Measurements from ENCODE around the gene ATP9B. TPM values are rescaled to one million over a fixed set of nuclear protein-coding genes. Genes with fewer than 3 reads are reported as not detected.
"Not testable (repeated sequence)": the region's sequence is repeated elsewhere in the genome, so short reads cannot be mapped to it uniquely, and the experiment has no call there.

The ATP9B gene
- total and polyA plus RNA-seq, 2 donors = 20.2 to 89.2 TPM

- Histone ChIP-seq H3K4me3 (ENCODE audit: low read depth, low read length) (no peak overlapping the region), H3K36me3 (ENCODE audit: insufficient read depth) (no peaks in the 10 kb centered on the region), H3K27ac (ENCODE audit: low read depth) (no peak overlapping the region), H3K4me1 (ENCODE audit: insufficient read depth) (no peaks in the 10 kb centered on the region)
- DNase-seq (ENCODE audit: extremely low spot score) = no peak
- 91% methylated on average over 25 of the region's 32 CpGs for WGBS
These were observed 305.4 kb downstream of the ATP9B start for GRCh38 chr18:79374408-79375171.

GRCh38 chr18:79375441-79376154, 306.4 kb downstream of the ATP9B start:
- no peaks in the 10 kb centered on the region for H3K4me1 ChIP-seq (ENCODE audit: insufficient read depth)
- 89% methylated on average over 10 of the region's 10 CpGs for WGBS
- DNase-seq (ENCODE audit: extremely low spot score) = no peak
- H3K27ac ChIP-seq (ENCODE audit: low read depth) = no peak overlapping the region
- H3K4me3 ChIP-seq (ENCODE audit: low read depth, low read length) = no peak overlapping the region
- no peaks in the 10 kb centered on the region for H3K36me3 ChIP-seq (ENCODE audit: insufficient read depth)

DNA sequence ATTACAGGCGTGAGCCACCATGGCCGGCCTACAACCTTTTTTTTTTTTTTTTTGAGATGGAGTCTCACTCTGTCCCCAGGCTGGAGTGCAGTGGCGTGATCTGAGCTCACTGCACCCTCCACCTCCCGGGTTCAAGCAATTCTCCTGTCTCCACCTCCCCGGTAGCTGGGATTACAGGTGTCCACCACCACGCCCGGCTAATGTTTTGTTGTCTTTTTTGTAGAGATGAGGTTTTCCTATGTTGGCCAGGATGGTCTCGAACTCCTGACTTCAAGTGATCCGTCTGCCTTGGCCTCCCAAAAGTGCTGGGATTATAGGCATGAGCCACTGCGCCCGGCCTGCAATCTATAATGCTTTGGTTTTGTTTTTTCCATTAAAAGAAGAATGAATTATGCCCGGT, 307.5 kb downstream of the ATP9B start:
- not testable (repeated sequence) for H3K36me3 ChIP-seq (ENCODE audit: insufficient read depth); H3K4me1 ChIP-seq (ENCODE audit: insufficient read depth); H3K27ac ChIP-seq (ENCODE audit: low read depth); DNase-seq (ENCODE audit: extremely low spot score); H3K4me3 ChIP-seq (ENCODE audit: low read depth, low read length)
- WGBS = 92% methylated on average over 12 of the region's 12 CpGs

- DNase-seq (ENCODE audit: extremely low spot score) = no peak
- no peaks in the 10 kb centered on the region for H3K4me1 ChIP-seq (ENCODE audit: insufficient read depth)
- WGBS = 92% methylated on average over 19 of the region's 19 CpGs
These were observed 308.1 kb downstream of the ATP9B start for GRCh38 chr18:79377187-79377891.

DNA sequence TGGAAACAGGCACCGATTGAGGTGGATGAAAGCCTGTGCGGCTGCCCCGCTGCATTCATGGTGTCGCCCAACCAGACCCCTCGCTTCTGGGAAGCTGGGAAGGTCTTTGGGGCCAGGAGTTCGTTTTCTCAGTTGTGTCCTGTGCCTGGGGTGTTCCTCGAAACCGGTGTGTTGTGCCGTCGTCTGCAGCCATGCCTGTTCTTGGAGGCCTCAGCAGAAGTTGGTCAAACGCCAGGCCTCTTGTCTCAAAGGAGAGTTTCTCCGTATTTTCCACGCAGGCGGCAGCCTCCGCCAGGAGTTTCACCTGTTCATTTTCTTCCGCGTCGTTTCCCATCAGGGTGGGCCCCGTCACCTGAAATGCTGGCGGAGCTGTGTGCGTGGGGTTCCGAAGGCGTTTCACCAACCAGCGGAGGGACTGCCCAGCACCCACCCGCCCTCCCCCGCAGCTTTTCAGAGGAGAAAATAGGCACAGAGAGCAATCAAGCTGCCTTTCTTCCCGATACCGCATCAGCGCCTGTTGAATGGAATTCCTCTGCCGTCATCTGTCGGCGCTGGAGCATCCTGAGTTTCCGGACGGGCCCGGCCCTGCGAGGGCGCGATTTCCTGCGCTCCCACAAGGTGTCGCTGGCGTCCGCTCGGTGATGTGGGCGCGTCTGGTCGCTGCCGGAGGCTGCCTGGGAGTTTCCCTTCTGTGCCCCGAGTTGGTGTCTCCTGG, 309.5 kb downstream of the ATP9B start:
- no peak for DNase-seq (ENCODE audit: extremely low spot score)
- Histone ChIP-seq H3K4me1 (ENCODE audit: insufficient read depth) (no peaks in the 10 kb centered on the region), H3K27ac (ENCODE audit: low read depth) (no peak overlapping the region), H3K4me3 (ENCODE audit: low read depth, low read length) (no peak overlapping the region), H3K36me3 (ENCODE audit: insufficient read depth) (no peaks in the 10 kb centered on the region)
- 41% methylated on average over 48 of the region's 48 CpGs for WGBS

More at GRCh38 chr18:79377187-79377891, 308.1 kb downstream of the ATP9B start:
- H3K36me3 ChIP-seq (ENCODE audit: insufficient read depth) = no peaks in the 10 kb centered on the region
- no peak overlapping the region for H3K4me3 ChIP-seq (ENCODE audit: low read depth, low read length)
- no peak overlapping the region for H3K27ac ChIP-seq (ENCODE audit: low read depth)

DNA sequence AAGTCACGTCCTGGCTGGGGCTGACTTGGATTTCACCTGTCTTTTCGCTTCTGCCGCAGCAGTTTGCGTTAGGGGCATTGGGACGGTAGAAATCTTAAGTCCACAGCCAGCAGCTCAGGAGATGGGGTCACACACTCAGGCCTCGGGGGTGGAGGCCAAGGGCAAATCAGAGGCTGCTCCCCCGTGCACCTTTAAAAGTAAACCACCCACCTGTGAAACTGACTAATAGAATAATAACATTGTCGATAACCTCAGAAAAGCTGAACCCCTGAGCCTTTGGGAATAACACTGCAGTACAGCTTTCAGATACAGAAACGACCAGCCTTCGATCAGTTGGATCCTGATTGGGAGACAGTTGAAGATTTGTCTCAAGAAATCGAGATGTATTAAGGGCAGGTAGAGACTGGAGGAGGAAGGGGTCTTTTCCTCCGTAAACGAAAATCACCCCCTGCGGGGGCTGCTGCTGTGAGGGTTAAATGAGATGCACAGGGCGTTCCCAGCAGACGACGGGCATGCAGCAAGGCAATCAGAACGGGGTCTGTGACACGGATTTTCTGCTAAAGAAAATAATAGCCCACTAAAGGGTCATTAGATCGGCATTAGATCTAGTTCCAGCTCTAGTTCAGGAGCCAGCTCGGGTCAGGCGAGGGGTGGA, 310.2 kb downstream of the ATP9B start:
- Histone ChIP-seq H3K36me3 (ENCODE audit: insufficient read depth) (no peaks in the 10 kb centered on the region), H3K4me3 (ENCODE audit: low read depth, low read length) (no peak overlapping the region), H3K4me1 (ENCODE audit: insufficient read depth) (no peaks in the 10 kb centered on the region), H3K27ac (ENCODE audit: low read depth) (no peak overlapping the region)
- no peak for DNase-seq (ENCODE audit: extremely low spot score)
- 71% methylated on average over 22 of the region's 22 CpGs for WGBS

DNA sequence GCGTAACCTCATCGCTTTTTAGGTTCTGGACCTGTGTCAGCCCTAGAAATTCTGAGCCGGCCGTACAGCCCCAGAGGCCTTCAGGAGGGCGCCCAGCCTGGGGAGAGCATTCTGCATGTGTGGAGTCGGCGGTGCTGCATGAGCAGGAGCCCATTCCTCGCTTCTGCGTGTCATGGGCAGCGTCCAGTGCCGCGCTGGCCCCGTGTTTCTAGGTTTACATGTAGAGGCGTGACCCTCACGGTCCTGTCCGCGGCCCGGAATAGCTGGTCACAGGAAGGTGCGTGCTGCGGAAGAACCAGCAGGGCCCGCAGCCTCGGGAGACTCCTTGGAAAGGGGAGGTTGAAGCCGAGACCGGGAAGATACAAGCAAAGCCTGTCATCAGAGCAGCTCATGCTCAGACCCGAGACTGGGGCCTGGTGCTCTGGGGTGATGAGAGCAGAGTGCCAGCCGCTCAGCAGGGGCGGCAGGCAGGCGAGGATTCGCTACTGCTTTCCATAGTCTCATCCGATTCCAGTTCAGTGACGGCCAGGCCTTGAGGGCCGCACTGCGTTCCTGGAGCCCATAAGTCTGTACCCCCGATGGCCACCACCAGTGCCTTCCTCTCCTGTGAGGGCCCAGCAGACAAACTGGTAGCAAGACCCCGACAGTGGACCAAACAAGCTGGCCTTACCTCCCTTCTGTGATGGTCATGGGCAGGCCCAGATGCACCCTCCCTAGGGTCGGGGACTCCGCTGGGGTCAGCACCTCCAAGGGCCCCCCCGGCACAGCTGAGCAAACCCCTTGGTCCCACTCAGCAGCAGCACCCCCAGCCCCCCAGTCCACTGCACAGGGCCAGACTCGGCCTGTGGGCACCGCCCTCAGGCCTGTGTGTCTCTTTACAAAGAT, 311.0 kb downstream of the ATP9B start:
- 93% methylated on average over 40 of the region's 40 CpGs for WGBS
- H3K36me3 ChIP-seq (ENCODE audit: insufficient read depth) = no peaks in the 10 kb centered on the region
- no peak overlapping the region for H3K27ac ChIP-seq (ENCODE audit: low read depth)
- no peak overlapping the region for H3K4me3 ChIP-seq (ENCODE audit: low read depth, low read length)
- no peak for DNase-seq (ENCODE audit: extremely low spot score)
- H3K4me1 ChIP-seq (ENCODE audit: insufficient read depth) = no peaks in the 10 kb centered on the region

DNA sequence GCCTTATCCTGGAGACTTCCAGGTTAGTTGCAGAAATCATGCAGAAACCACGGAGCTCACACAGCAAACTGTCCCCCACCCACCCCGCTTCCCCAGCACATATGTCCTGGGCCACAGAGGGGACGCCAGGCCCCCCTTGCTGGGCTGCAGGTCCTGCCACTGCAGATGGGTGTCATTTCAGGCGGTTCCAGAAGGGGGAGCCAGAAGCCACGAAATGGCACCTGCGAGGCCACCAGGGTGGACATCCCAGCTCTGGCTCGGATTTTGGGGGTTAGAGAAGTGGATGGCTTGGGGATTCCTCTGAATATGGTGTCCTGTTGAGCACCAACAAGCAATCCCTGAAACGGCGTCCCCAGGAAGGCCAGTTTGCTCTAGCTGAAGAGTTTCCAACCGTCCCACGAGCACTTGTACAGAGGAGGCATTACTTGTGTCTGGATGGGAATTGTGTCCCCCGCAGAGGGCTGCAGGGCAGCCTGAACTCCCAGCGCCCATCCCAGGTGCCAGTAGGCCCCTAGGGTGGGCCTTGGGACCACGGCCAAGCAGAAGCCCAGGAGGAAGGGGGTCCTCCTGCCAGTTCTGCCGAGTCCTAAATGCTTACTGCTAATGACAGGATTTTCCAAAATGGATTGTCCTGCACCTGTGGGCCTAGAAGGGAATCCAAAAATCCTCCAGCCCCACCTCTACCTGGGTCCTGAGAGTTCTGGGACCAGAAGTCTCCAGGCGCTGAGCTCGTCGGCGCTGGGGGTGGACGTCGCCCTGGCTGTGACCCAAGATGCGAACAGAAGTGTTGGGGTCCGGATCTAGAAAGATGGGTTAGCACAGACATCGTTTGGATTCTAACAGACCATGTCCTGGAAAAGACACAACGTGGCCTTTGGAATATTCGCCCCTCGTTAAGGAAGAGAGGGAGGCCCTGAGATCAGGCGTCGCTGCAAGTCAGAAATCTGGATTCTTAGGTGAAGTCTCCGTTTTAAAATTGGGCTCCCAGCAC, 311.9 kb downstream of the ATP9B start:
- H3K4me3 ChIP-seq (ENCODE audit: low read depth, low read length) = no peak overlapping the region
- 60% methylated on average over 30 of the region's 30 CpGs for WGBS
- DNase-seq (ENCODE audit: extremely low spot score) = no peak
- no peaks in the 10 kb centered on the region for H3K36me3 ChIP-seq (ENCODE audit: insufficient read depth)
- H3K4me1 ChIP-seq (ENCODE audit: insufficient read depth) = no peaks in the 10 kb centered on the region
- H3K27ac ChIP-seq (ENCODE audit: low read depth) = no peak overlapping the region

DNA sequence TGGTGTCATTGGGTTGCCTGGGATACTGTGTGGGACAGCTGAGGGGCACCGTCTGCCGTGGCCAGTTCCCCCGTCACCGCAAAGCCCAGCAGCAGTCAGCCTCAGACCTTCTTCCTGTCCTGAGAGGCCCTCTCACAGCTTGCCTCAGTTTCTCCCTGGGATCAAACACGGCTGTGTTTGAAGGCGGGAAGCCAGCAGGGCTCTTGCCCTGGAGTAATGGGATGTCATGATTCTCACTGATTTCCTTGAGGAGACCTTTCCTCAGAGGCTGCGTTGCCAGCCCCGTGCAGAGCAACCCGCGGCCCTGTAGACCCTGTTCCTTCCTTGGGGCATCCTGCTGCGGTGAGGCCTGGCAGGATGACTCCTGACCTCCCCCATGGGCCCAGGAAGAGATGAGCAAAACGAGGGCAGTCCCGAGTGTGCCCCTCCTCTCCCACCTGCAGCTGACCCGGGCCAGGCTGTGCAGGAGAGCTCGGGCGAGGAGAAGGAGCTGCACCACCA, 312.7 kb downstream of the ATP9B start:
- Histone ChIP-seq H3K4me3 (ENCODE audit: low read depth, low read length) (no peak overlapping the region), H3K4me1 (ENCODE audit: insufficient read depth) (no peaks in the 10 kb centered on the region), H3K27ac (ENCODE audit: low read depth) (no peak overlapping the region), H3K36me3 (ENCODE audit: insufficient read depth) (no peaks in the 10 kb centered on the region)
- 83% methylated on average over 16 of the region's 16 CpGs for WGBS
- no peak for DNase-seq (ENCODE audit: extremely low spot score)

DNA sequence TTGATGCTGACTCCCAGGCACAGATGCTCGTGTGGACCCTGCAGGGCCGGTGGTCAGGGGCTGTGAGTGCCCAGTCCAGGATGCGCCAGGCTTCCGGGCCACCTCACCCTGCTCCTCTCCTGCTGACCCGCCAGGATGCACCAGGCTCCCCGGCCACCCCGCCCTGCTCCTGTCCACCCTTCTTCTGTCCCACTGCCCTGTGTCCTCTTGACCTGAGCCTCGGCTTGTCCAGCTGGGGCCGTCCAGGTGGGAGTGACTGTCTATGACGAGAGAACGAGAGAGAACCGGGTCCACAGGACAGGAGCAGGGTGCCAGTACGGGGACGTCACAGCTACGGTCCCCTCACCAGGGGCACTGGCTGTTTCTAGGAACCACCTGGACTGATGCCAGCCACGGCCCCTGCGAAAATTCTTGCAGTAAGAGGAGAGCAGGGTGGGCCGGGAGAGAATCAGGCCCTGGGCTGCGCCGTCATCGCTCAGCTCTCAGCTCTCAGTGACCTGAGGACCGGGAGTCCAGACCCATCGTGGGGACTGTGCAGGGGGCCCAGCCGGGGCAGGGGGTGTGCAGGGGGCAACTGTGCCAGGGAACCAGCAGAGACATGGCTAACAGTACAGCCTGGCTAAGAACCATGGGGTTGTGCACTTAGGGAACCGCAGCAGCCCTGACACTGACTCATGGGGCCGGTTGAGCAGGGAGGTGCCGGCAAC, 313.6 kb downstream of the ATP9B start:
- no peaks in the 10 kb centered on the region for H3K4me1 ChIP-seq (ENCODE audit: insufficient read depth)
- DNase-seq (ENCODE audit: extremely low spot score) = no peak
- 75% methylated on average over 27 of the region's 27 CpGs for whole genome bisulfite sequencing
- H3K4me3 ChIP-seq (ENCODE audit: low read depth, low read length) = no peak overlapping the region
- no peak overlapping the region for H3K27ac ChIP-seq (ENCODE audit: low read depth)
- H3K36me3 ChIP-seq (ENCODE audit: insufficient read depth) = no peaks in the 10 kb centered on the region
